Neural progenitor cell (in vitro differentiated cells): ENCODE results near the gene TSC22D2. TPM values are rescaled to one million over a fixed set of nuclear protein-coding genes. Genes with fewer than 3 reads are reported as not detected.

ENCODE experiments used
- DNase-seq: peaks from one replicate; pipeline ENCODE4 v3.0.0-alpha.2; 2016; ENCODE audit warnings: low spot score
- H2AFZ ChIP-seq: fragments of 200-600 bp; sonication (generic); replicated peaks from 2 replicates; pipeline ENCODE4 v1.6.1; 2016; ENCODE audit warnings: antibody characterized with exemption
- H3F3A ChIP-seq: fragments of 200-600 bp; sonication (generic); 2 replicates; pipeline ENCODE4 v1.6.1; 2016; ENCODE audit warnings: antibody characterized with exemption, low read depth
- H3K27ac ChIP-seq: fragments of 200-600 bp; sonication (generic); 2 replicates; pipeline ENCODE4 v1.5.1; 2016; ENCODE audit warnings: mild to moderate bottlenecking
- H3K27me3 ChIP-seq: fragments of 200-600 bp; sonication (generic); 2 replicates; pipeline ENCODE4 v1.6.1; 2016; ENCODE audit warnings: mild to moderate bottlenecking, moderate library complexity
- H3K36me3 ChIP-seq: fragments of 200-600 bp; sonication (generic); 2 replicates; pipeline ENCODE4 v1.5.1; 2016
- H3K4me1 ChIP-seq: fragments of 200-600 bp; sonication (generic); 2 replicates; pipeline ENCODE4 v1.6.1; 2016; ENCODE audit warnings: mixed run types
- H3K4me2 ChIP-seq: fragments of 200-600 bp; sonication (generic); 2 replicates; pipeline ENCODE4 v1.6.1; 2016
- H3K4me3 ChIP-seq: fragments of 200-600 bp; sonication (generic); 2 replicates; pipeline ENCODE4 v1.5.1; 2016
- H3K79me2 ChIP-seq: fragments of 200-600 bp; sonication (generic); 2 replicates; pipeline ENCODE4 v1.6.1; 2016; ENCODE audit warnings: low read depth
- H3K9ac ChIP-seq: fragments of 200-600 bp; sonication (generic); 2 replicates; pipeline ENCODE4 v1.6.1; 2016
- H3K9me3 ChIP-seq: fragments of 200-600 bp; sonication (generic); 2 replicates; pipeline ENCODE4 v1.5.1; 2016; ENCODE audit warnings: low read depth
- H4K20me1 ChIP-seq: fragments of 200-600 bp; sonication (generic); 2 replicates; pipeline ENCODE4 v1.6.1; 2016; ENCODE audit warnings: low read depth
- H3K27ac Mint-ChIP-seq: 3 replicates; pipeline ENCODE4 v1.8.0; 2021; ENCODE audit warnings: mixed read lengths
- H3K27me3 Mint-ChIP-seq: 2 replicates; pipeline ENCODE4 v1.8.0; 2022; ENCODE audit warnings: low read depth, mild to moderate bottlenecking, inconsistent platforms, moderate library complexity, mixed read lengths; ENCODE audit not compliant: insufficient read depth
- H3K36me3 Mint-ChIP-seq: 3 replicates; pipeline ENCODE4 v1.8.0; 2021; ENCODE audit warnings: mixed read lengths
- H3K4me1 Mint-ChIP-seq: 3 replicates; pipeline ENCODE4 v1.8.0; 2021; ENCODE audit warnings: mixed read lengths
- H3K4me3 Mint-ChIP-seq: 3 replicates; pipeline ENCODE4 v1.8.0; 2021; ENCODE audit warnings: mild to moderate bottlenecking, moderate library complexity, mixed read lengths
- H3K9me3 Mint-ChIP-seq: 3 replicates; pipeline ENCODE4 v1.8.0; 2020; ENCODE audit warnings: mixed read lengths
- EZH2 ChIP-seq: fragments of 200-600 bp; sonication (generic); IDR thresholded peaks from 2 replicates; pipeline ENCODE4 v1.6.1; 2017; ENCODE audit warnings: antibody characterized with exemption, mild to moderate bottlenecking, moderate library complexity
- EZH2phosphoT487 ChIP-seq: fragments of 200-600 bp; sonication (generic); IDR thresholded peaks from 2 replicates; pipeline ENCODE4 v1.6.1; 2017; ENCODE audit warnings: antibody characterized with exemption
- total RNA-seq: library from RNA; depleted of rRNA; stranded (reverse); fragments of >200 nt; gene quantifications from 2 replicates; pipeline ENCODE4 v1.2.3, GENCODE V29; 2015; ENCODE audit warnings: low replicate concordance
- TF ChIP-seq, protein P1 (sequence below): fragments of 200-600 bp; sonication (generic); IDR thresholded peaks from 2 replicates; pipeline ENCODE4 v1.5.1; 2017; ENCODE audit warnings: antibody characterized with exemption, mild to moderate bottlenecking

The TSC22D2 gene
- total RNA-seq, 1 donor from 2014 or later = 18.7 TPM

- H3K4me3 ChIP-seq = no peak overlapping the region
- no peaks in the 10 kb centered on the region for H3K36me3 ChIP-seq
- TF ChIP-seq, protein P1, sequence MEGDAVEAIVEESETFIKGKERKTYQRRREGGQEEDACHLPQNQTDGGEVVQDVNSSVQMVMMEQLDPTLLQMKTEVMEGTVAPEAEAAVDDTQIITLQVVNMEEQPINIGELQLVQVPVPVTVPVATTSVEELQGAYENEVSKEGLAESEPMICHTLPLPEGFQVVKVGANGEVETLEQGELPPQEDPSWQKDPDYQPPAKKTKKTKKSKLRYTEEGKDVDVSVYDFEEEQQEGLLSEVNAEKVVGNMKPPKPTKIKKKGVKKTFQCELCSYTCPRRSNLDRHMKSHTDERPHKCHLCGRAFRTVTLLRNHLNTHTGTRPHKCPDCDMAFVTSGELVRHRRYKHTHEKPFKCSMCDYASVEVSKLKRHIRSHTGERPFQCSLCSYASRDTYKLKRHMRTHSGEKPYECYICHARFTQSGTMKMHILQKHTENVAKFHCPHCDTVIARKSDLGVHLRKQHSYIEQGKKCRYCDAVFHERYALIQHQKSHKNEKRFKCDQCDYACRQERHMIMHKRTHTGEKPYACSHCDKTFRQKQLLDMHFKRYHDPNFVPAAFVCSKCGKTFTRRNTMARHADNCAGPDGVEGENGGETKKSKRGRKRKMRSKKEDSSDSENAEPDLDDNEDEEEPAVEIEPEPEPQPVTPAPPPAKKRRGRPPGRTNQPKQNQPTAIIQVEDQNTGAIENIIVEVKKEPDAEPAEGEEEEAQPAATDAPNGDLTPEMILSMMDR = no peak
- TF ChIP-seq EZH2 (no peak), EZH2phosphoT487 (no peak)
- no peaks in the 10 kb centered on the region for H3K9me3 ChIP-seq
- H3K4me1 Mint-ChIP-seq = no peaks in the 10 kb centered on the region
- H3K27me3 Mint-ChIP-seq = no peaks in the 10 kb centered on the region
- peaks cover 5% of the 10 kb centered on the region for H3K36me3 Mint-ChIP-seq
- peaks cover 23% of the 10 kb centered on the region for H3K9me3 Mint-ChIP-seq
- H3F3A ChIP-seq = no peaks in the 10 kb centered on the region
- no peak overlapping the region for H3K4me2 ChIP-seq
- H3K4me1 ChIP-seq = no peaks in the 10 kb centered on the region
- no peak overlapping the region for H2AFZ ChIP-seq
- no peaks in the 10 kb centered on the region for H3K79me2 ChIP-seq
- no peak overlapping the region for H3K9ac ChIP-seq
- no peaks in the 10 kb centered on the region for H4K20me1 ChIP-seq
- DNase-seq = no peak
- no peak overlapping the region for H3K27ac Mint-ChIP-seq
- no peak overlapping the region for H3K4me3 Mint-ChIP-seq
- H3K27me3 ChIP-seq = no peaks in the 10 kb centered on the region
- no peak overlapping the region for H3K27ac ChIP-seq
Measured at GRCh38 chr3:150504483-150504882, 96.4 kb downstream of the TSC22D2 start.

DNA sequence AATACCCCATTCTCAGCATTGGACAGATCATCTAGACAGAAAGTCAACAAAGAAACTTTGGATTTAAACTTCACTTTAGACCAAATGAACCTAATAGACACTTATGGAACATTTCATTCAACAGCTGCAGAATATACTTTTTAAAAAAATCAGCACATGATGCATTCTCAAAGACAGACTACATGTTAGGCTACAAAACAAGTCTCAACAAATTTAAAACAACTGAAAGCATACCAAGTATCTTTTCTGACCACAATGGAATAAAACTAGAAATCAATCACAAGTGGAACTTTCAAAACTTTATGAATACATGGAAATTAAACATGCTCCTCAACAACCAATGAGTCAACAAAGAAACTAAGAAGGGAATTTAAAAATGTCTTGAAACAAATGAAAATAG, 100.3 kb downstream of the TSC22D2 start:
- H3K79me2 ChIP-seq = no peaks in the 10 kb centered on the region
- Mint-ChIP-seq H3K27ac (no peak overlapping the region), H3K27me3 (no peaks in the 10 kb centered on the region), H3K4me1 (no peaks in the 10 kb centered on the region), H3K9me3 (peaks cover 4% of the 10 kb centered on the region), H3K36me3 (no peaks in the 10 kb centered on the region), H3K4me3 (no peak overlapping the region)
- DNase-seq = no peak
- H3K36me3 ChIP-seq = no peaks in the 10 kb centered on the region
- H3K4me2 ChIP-seq = no peak overlapping the region
- H3F3A ChIP-seq = no peaks in the 10 kb centered on the region
- H3K27me3 ChIP-seq = no peaks in the 10 kb centered on the region
- no peak overlapping the region for H3K9ac ChIP-seq
- no peak overlapping the region for H3K4me3 ChIP-seq
- no peak overlapping the region for H3K27ac ChIP-seq
- no peaks in the 10 kb centered on the region for H3K9me3 ChIP-seq
- TF ChIP-seq EZH2 = no peak
- no peak for TF ChIP-seq EZH2phosphoT487
- TF ChIP-seq, protein P1 = no peak
- no peaks in the 10 kb centered on the region for H4K20me1 ChIP-seq
- H3K4me1 ChIP-seq = peaks cover 8% of the 10 kb centered on the region
- no peak overlapping the region for H2AFZ ChIP-seq

GRCh38 chr3:150509780-150510179, 101.7 kb downstream of the TSC22D2 start:
- Histone ChIP-seq H3K79me2 (no peaks in the 10 kb centered on the region), H3K27me3 (no peaks in the 10 kb centered on the region), H3F3A (no peaks in the 10 kb centered on the region), H3K27ac (no peak overlapping the region), H3K36me3 (no peaks in the 10 kb centered on the region), H3K4me2 (no peak overlapping the region), H3K4me1 (peaks cover 9% of the 10 kb centered on the region), H3K9ac (no peak overlapping the region), H2AFZ (no peak overlapping the region), H3K4me3 (no peak overlapping the region), H3K9me3 (no peaks in the 10 kb centered on the region), H4K20me1 (no peaks in the 10 kb centered on the region)
- H3K4me3 Mint-ChIP-seq = no peak overlapping the region
- H3K9me3 Mint-ChIP-seq = peaks cover 4% of the 10 kb centered on the region
- no peak for TF ChIP-seq EZH2
- TF ChIP-seq EZH2phosphoT487 = no peak
- H3K4me1 Mint-ChIP-seq = no peaks in the 10 kb centered on the region
- no peak for DNase-seq
- H3K27me3 Mint-ChIP-seq = no peaks in the 10 kb centered on the region
- no peaks in the 10 kb centered on the region for H3K36me3 Mint-ChIP-seq
- no peak overlapping the region for H3K27ac Mint-ChIP-seq

DNA sequence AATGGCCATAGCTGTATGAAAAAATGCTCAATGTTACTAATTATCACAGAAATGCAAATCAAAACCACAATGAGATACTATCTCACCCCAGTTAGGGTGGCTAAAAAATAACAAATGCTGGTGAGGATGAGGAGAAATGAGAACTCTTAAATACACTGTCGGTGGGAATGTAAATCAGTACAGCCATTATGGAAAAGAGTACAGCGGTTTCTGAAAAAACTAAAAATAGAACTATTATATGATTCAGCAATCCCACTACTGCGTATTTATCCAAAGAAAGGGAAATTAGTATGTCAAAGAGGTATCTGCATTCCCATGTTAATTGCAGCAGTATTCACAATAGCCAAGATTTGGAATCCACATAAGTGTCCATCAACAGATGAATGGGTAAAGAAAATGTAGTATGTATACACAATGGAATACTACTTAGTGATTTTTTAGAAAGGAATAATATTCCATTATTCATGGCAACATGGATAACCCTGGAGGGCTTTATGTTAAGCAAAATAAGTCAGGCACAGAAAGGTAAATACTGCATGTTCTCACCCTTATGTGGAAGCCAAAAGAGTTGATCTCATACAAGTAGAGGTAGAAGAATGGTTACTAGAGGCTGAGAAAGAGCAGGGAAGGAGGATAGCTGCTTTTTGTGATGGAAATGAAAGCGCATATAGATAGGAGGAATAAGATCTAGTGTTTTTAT, 103.2 kb downstream of the TSC22D2 start:
- no peak overlapping the region for H2AFZ ChIP-seq
- Mint-ChIP-seq H3K4me3 (no peak overlapping the region), H3K27me3 (no peaks in the 10 kb centered on the region), H3K36me3 (no peaks in the 10 kb centered on the region), H3K27ac (no peak overlapping the region), H3K9me3 (peaks cover 4% of the 10 kb centered on the region), H3K4me1 (no peaks in the 10 kb centered on the region)
- H3K79me2 ChIP-seq = no peaks in the 10 kb centered on the region
- H3F3A ChIP-seq = no peaks in the 10 kb centered on the region
- no peaks in the 10 kb centered on the region for H3K36me3 ChIP-seq
- H3K4me2 ChIP-seq = no peak overlapping the region
- no peak overlapping the region for H3K27ac ChIP-seq
- no peak overlapping the region for H3K9ac ChIP-seq
- H3K27me3 ChIP-seq = no peaks in the 10 kb centered on the region
- DNase-seq = no peak
- H4K20me1 ChIP-seq = no peaks in the 10 kb centered on the region
- TF ChIP-seq EZH2phosphoT487 = no peak
- no peak for TF ChIP-seq EZH2
- TF ChIP-seq, protein P1 = no peak
- H3K4me3 ChIP-seq = no peak overlapping the region
- no peaks in the 10 kb centered on the region for H3K9me3 ChIP-seq
- peaks cover 9% of the 10 kb centered on the region for H3K4me1 ChIP-seq
